Inflammatory macrophage treated with lipopolysaccharide for 4 hours (primary cell): ENCODE results near the gene ZSCAN22.

Experiments
- DNase-seq: peaks from one replicate; pipeline ENCODE4 v3.0.0-alpha.2; 2020

The ZSCAN22 gene

GRCh38 chr19:58380037-58380661, 53.4 kb downstream of the ZSCAN22 start:
- DNase-seq: no peak

DNA sequence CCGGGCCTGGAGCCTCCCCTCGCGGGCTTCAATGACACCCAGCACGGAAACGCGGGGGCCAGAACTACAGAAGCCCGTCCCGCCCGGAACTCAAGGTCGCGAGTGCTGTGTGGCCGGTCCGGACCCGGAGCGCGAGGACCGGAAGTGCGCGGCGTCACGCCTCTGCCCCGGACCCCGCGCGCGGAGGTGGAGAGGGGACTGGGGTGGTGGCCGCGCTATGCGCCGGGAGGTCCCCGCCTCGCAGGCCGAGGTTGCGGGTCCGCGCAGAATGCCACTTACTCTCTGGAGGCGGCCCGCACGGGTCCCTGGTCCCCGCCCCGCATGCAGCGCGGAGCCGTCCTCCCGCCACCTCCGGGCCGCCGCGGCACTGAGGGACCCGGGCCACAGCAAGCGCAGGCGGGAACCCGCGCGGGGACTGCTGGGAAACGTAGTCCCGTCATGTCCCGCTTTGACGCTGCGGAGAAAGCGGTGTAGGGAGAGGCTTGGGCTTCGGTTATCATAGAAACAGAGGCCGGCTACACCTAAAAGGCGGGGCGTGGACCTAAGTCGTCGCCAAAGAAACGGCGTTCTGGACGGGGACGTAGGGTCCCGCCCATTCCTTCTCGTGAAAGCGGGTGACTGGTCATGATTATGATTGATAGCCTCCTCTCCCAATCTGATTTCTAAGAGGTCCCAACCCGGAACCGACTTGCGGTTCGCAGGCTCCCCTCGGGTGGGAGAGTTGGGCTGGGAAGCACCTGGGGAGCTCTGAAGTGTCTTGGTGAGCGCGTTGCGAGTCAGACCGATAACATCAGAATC, 54.1 kb downstream of the ZSCAN22 start, which contains the start of gene ZNF837:
Gene ZNF837, minus strand, starts transcription at position 369 of the 798 bp plus-strand sequence. CDS start 11,698 bp downstream, outside the sequence.
- peak; percentile 100 for DNase-seq

GRCh38 chr19:58381460-58382212, 54.8 kb downstream of the ZSCAN22 start:
- DNase-seq: no peak

- no peak for DNase-seq
Measured at GRCh38 chr19:58382997-58383603, 56.3 kb downstream of the ZSCAN22 start.

GRCh38 chr19:58385313-58385890, 58.6 kb downstream of the ZSCAN22 start:
- no peak for DNase-seq

DNA sequence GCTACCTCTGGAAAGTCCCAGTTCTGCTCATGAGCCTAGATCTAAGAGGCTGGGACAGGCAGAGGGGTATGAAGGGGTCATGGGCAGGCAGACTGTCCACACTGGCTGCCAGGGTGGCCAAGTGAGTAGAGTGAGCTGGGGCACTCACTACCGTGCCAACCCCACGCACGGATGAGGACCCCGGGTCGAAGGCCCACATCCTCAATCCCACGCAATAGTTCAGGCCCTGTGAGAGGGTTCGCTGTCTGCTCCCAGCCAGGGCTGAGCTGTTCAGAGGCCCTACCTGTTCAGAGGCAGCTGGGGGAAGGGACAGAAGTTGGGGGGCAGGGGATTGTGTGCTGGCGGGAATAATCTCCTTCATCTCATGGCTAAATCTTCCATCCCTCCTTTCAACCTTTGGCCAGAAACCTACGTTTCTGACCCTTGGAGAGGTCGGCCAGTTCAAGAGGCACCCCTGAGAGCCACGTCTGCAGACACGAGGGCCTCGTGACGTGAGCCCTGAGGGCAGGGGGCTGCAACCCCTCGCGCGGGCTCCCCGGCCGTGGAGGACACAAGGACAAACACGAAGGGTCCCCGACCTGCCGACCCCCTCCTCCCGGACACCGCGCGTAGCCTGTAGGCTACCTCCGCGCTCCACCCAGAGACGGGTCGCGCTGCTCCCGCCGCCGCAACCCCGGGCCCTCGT, 59.2 kb downstream of the ZSCAN22 start:
- DNase-seq: no peak

GRCh38 chr19:58386576-58387337, 60.0 kb downstream of the ZSCAN22 start, which contains the start of gene RPS5:
Gene RPS5 (plus strand): TSS chr19:58387269. CDS start chr19:58388138, 869 bp downstream.
- DNase-seq: peak; percentile 99

DNA sequence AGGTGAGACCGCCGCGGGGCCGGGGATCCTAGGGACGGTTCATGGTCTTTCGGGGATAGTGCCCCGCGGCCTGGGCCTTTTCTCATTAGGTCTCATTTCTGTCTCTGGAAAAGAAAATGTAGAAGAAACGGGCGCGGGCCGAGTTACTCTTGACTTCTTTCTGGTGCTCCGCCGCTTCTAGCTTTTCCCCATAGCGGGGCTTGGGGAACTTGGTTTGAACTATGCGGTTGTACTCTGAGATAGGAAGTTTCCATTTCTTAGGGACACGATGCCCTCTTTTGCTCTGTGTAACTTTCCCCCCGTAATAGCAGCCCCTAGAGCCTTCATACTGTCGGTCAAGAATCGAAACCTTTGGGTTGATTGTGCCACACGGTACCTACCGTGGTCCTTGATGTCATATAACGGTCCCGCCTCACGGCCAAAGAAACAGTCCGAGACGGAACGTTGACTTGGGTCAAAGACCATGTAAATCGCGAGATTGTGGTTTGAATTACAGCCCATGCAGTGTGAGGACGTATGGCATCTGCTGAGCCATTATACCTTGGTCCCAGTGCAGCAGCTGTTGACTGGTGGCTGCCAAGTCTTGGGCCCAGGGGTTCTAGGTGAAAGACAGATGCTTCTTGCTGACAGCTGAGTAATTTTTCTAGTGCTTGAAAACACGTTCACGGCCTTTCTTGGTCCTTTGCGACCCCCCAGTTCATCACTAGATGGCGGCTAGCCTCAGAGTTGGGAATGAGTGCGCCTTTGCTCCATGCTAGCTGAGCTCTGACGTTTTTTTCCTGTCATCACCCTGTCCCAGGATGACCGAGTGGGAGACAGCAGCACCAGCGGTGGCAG, 60.8 kb downstream of the ZSCAN22 start:
- peak; percentile 15 for DNase-seq

- DNase-seq: no peak
Measured at GRCh38 chr19:58388175-58388526, 61.4 kb downstream of the ZSCAN22 start.
